HFFc6 (cell line): Measurements from ENCODE around the gene CTSW. TPM values are rescaled to one million over a fixed set of nuclear protein-coding genes. Genes with fewer than 3 reads are reported as not detected.
A peak's percentile ranks its signal among the peaks of the same experiment; 100 is the strongest.

ENCODE experiments used
- DNase-seq: peaks from one replicate; pipeline ENCODE4 v3.0.0-alpha.2; 2018
- H3K27ac Mint-ChIP-seq: 2 replicates; pipeline ENCODE4 v1.8.0; 2020; ENCODE audit warnings: mild to moderate bottlenecking, mixed read lengths
- H3K27me3 Mint-ChIP-seq: 2 replicates; pipeline ENCODE4 v1.8.0; 2021; ENCODE audit warnings: mild to moderate bottlenecking, moderate library complexity, mixed read lengths; ENCODE audit not compliant: insufficient read depth
- H3K36me3 Mint-ChIP-seq: 2 replicates; pipeline ENCODE4 v1.8.0; 2021; ENCODE audit warnings: low read depth, mixed read lengths
- H3K4me1 Mint-ChIP-seq: 2 replicates; pipeline ENCODE4 v1.8.0; 2020; ENCODE audit warnings: low read depth, mixed read lengths
- H3K4me3 Mint-ChIP-seq: 2 replicates; pipeline ENCODE4 v1.8.0; 2020; ENCODE audit warnings: mild to moderate bottlenecking, moderate library complexity, mixed read lengths
- H3K9me3 Mint-ChIP-seq: 2 replicates; pipeline ENCODE4 v1.8.0; 2020; ENCODE audit warnings: mild to moderate bottlenecking, mixed read lengths
- CTCF ChIP-seq: fragments of 200-600 bp; sonication (generic); IDR thresholded peaks from 2 replicates; pipeline ENCODE4 v1.5.0; 2021; ENCODE audit warnings: antibody characterized with exemption, mild to moderate bottlenecking
- total RNA-seq, 6 experiments: library from RNA; stranded (reverse); fragmentation: NEBNext Ultra II Directional; extraction: Animal tissue kit (Norgen Biotek cat#: 25700); gene quantifications; 2 replicates in 1 of 6; 3 replicates in 5 of 6; pipeline ENCODE4 v1.2.3, GENCODE V29; 2021

Gene CTSW
- total RNA-seq, 6 experiments from 2014 or later = 0.11 to 0.22 (median 0.14) TPM; not detected in 2

DNA sequence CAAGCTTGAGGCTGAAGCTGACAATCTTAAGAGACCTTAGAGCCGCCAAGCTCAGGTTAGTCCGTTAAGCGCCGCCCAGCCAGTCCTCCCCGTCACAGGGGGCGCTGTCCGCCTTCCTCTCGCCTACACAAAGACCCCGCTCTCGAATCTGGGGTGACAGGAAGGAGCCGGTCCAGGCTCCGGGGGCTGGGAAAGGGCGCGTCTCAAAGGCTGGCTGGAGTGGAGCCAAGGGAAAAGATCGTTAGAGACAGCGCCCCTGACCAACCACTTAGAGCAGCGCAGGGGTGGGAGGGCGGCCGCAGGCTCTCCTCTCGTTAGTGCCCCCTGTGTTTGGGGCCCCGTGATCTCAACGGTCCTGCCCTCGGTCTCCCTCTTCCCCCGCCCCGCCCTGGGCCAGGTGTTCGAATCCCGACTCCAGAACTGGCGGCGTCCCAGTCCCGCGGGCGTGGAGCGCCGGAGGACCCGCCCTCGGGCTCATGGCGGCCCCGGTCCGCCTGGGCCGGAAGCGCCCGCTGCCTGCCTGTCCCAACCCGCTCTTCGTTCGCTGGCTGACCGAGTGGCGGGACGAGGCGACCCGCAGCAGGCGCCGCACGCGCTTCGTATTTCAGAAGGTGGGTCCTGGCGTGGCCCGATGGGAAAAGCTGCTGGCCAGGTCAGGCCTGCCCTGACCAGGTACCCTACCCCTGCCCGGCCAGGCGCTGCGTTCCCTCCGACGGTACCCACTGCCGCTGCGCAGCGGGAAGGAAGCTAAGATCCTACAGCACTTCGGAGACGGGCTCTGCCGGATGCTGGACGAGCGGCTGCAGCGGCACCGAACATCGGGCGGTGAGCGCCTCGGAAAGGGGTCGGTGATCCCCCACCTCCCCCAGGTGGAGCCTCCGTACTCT is 19.1 kb upstream of the CTSW start, which contains the start of gene MUS81:
Gene MUS81 (plus strand): TSS at position 156 of the 887 bp plus-strand sequence. CDS start 321 bp downstream, at position 477.
- Mint-ChIP-seq H3K9me3 (no peaks in the 10 kb centered on the region), H3K36me3 (peaks cover 27% of the 10 kb centered on the region), H3K27ac (peak within 1 kb of the TSS; percentile 96), H3K27me3 (peaks cover 21% of the 10 kb centered on the region), H3K4me3 (peak within 1 kb of the TSS; percentile 92), H3K4me1 (peaks cover 54% of the 10 kb centered on the region)
- peak; percentile 95 for DNase-seq
- peak; percentile 90 for TF ChIP-seq CTCF

GRCh38 chr11:65861165-65861505 is 18.5 kb upstream of the CTSW start:
- Mint-ChIP-seq H3K4me3 (peak overlapping the region; percentile 92), H3K9me3 (no peaks in the 10 kb centered on the region), H3K36me3 (peaks cover 21% of the 10 kb centered on the region), H3K4me1 (peaks cover 48% of the 10 kb centered on the region), H3K27me3 (peaks cover 19% of the 10 kb centered on the region), H3K27ac (peak overlapping the region; percentile 96)
- TF ChIP-seq CTCF = no peak
- no peak for DNase-seq

DNA sequence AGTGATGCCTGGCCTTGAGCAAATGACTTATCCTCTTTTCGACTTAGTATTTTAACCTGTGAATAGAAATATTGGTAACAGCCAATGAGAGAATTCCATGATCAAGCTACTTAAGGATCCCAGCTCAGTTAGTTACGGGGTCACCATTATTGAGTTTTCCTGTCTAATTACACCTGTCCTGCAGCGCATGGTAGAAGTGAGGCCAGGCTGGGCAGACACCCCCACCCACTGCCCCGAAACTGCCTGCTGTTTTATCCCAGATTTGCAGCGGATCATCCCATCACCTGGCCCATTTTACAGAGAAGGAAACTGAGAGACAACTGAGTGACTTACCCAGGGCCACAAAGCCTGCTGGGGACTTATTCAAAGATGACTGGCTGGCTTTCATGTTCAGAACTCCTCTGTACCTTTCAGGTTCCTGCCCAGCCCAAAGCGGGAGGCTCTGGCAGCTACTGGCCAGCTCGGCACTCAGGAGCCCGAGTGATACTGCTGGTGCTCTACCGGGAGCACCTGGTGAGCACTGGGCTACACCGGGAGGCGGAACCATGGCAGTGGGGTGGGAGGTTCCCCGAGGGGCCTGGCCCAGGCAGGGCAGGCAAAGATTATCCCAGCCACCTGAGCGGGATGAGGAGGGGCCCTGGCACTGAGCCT is 18.0 kb upstream of the CTSW start:
- DNase-seq = no peak
- peaks cover 43% of the 10 kb centered on the region for H3K4me1 Mint-ChIP-seq
- H3K27ac Mint-ChIP-seq = peak overlapping the region; percentile 96
- no peaks in the 10 kb centered on the region for H3K9me3 Mint-ChIP-seq
- peaks cover 13% of the 10 kb centered on the region for H3K27me3 Mint-ChIP-seq
- H3K36me3 Mint-ChIP-seq = peaks cover 18% of the 10 kb centered on the region
- no peak for TF ChIP-seq CTCF
- H3K4me3 Mint-ChIP-seq = peak overlapping the region; percentile 92

- Mint-ChIP-seq H3K9me3 (no peaks in the 10 kb centered on the region), H3K36me3 (peaks cover 20% of the 10 kb centered on the region), H3K27ac (peak overlapping the region; percentile 84), H3K27me3 (peaks cover 18% of the 10 kb centered on the region), H3K4me1 (peaks cover 42% of the 10 kb centered on the region), H3K4me3 (peak overlapping the region; percentile 92)
- TF ChIP-seq CTCF = no peak
- no peak for DNase-seq
Measured at GRCh38 chr11:65862191-65862735, 17.4 kb upstream of the CTSW start.

- peaks cover 21% of the 10 kb centered on the region for H3K27me3 Mint-ChIP-seq
- no peak for DNase-seq
- H3K4me3 Mint-ChIP-seq = peak overlapping the region; percentile 92
- H3K9me3 Mint-ChIP-seq = no peaks in the 10 kb centered on the region
- TF ChIP-seq CTCF = no peak
- H3K36me3 Mint-ChIP-seq = peaks cover 26% of the 10 kb centered on the region
- peaks cover 46% of the 10 kb centered on the region for H3K4me1 Mint-ChIP-seq
- peak overlapping the region; percentile 84 for H3K27ac Mint-ChIP-seq
Measured at GRCh38 chr11:65862941-65863888, 16.4 kb upstream of the CTSW start.
